CD4-positive, alpha-beta T cell (primary cell): ENCODE data around the gene ZNF710. TPM values are rescaled to one million over a fixed set of nuclear protein-coding genes. Genes with fewer than 3 reads are reported as not detected.

Source experiments
- ATAC-seq: fragments of 200-7000 bp; cut with Tn5 transposase; one replicate; pipeline ENCODE4 v1.10.0; 2022; ENCODE audit warnings: mild to moderate bottlenecking; ENCODE audit not compliant: poor library complexity
- CTCF ChIA-PET: fragments of 350-600 bp; sonication (Branson Sonifier 250); formaldehyde crosslinking; loops from one replicate; lab custom pipeline; 2021; ENCODE audit warnings: antibody characterized with exemption, inconsistent platforms; lab: Charles Lee
- POLR2A ChIA-PET: fragments of 350-600 bp; sonication (Branson Sonifier 250); formaldehyde crosslinking; loops from one replicate; lab custom pipeline; 2021; ENCODE audit warnings: antibody characterized with exemption, inconsistent platforms; lab: Charles Lee
- DNase-seq, 14 experiments: peaks; one replicate each; pipeline ENCODE4 v3.0.0-alpha.2; 2013 to 2020; ENCODE audit warnings: mixed read lengths in 2 of 14
- H3K27ac ChIP-seq, 2 donors: one replicate each; pipeline versions ENCODE4 v1.5.1 to v1.7.0; 2013; ENCODE audit warnings: low read length in 2 of 2, low read depth in 1 of 2, mild to moderate bottlenecking in 1 of 2
- H3K27me3 ChIP-seq, 2 experiments: 1 replicate in 1 of 2; 2 replicates in 1 of 2; pipeline versions ENCODE4 v1.6.1 to v1.7.0; 2013; ENCODE audit warnings: low read length in 2 of 2, control low read depth in 1 of 2, mild to moderate bottlenecking in 1 of 2, moderate library complexity in 1 of 2; ENCODE audit not compliant: insufficient read depth in 2 of 2, control insufficient read depth in 1 of 2
- H3K36me3 ChIP-seq: one replicate; pipeline ENCODE4 v1.6.1; 2013; ENCODE audit warnings: low read length, control low read depth; ENCODE audit not compliant: insufficient read depth
- H3K4me1 ChIP-seq: one replicate; pipeline ENCODE4 v1.6.1; 2013; ENCODE audit warnings: low read length, control low read depth; ENCODE audit not compliant: insufficient read depth
- H3K4me3 ChIP-seq: one replicate; pipeline ENCODE4 v1.5.1; 2013; ENCODE audit warnings: mild to moderate bottlenecking, low read length, moderate library complexity
- H3K9me3 ChIP-seq, 2 experiments: 1 replicate in 1 of 2; 2 replicates in 1 of 2; pipeline versions ENCODE4 v1.6.1 to v1.7.0; 2013; ENCODE audit warnings: low read length in 2 of 2, mild to moderate bottlenecking in 2 of 2, control low read depth in 1 of 2, moderate library complexity in 1 of 2; ENCODE audit not compliant: control insufficient read depth in 1 of 2, insufficient read depth in 1 of 2
- H3K27ac Mint-ChIP-seq: one replicate; pipeline ENCODE4 v1.8.0; 2020; ENCODE audit warnings: mixed read lengths
- H3K27me3 Mint-ChIP-seq: one replicate; pipeline ENCODE4 v1.8.0; 2021; ENCODE audit warnings: mixed read lengths
- H3K36me3 Mint-ChIP-seq: one replicate; pipeline ENCODE4 v1.8.0; 2021; ENCODE audit warnings: low read depth, mixed read lengths
- H3K4me1 Mint-ChIP-seq: one replicate; pipeline ENCODE4 v1.8.0; 2021; ENCODE audit warnings: low read depth, mixed read lengths
- H3K4me3 Mint-ChIP-seq: one replicate; pipeline ENCODE4 v1.8.0; 2020; ENCODE audit warnings: mild to moderate bottlenecking, mixed read lengths
- H3K9me3 Mint-ChIP-seq: one replicate; pipeline ENCODE4 v1.8.0; 2020; ENCODE audit warnings: mixed read lengths
- CTCF ChIP-seq: fragments of 200-600 bp; IDR thresholded peaks from one replicate; pipeline ENCODE4 v1.8.0; 2022; ENCODE audit warnings: antibody characterized with exemption, mild to moderate bottlenecking
- intact Hi-C, 2 experiments: fragments of 100-400 bp; cut with DNase I in 1 of 2; cut with micrococcal nuclease in 1 of 2; formaldehyde crosslinking; loops; one replicate each; pipeline versions ENCODE4 v1.15.1 to v1.9.0; 2023 to 2025; cut with DNase I, micrococcal nuclease
- total RNA-seq, 174 experiments: library from RNA in 2 of 174; stranded (reverse) in 2 of 174; gene quantifications; one replicate each; pipeline ENCODE4 v1.2.3 and lab custom pipeline; 2021 to 2026

ZNF710 gene
- total RNA-seq, 2 experiments from 2014 or later = 6.5 to 7.7 TPM

- Histone ChIP-seq H3K4me1 (peaks cover 47% of the 10 kb centered on the region), H3K9me3 (no peaks in the 10 kb centered on the region), H3K27me3 (no peaks in the 10 kb centered on the region), H3K27ac (no peak overlapping the region), H3K36me3 (no peaks in the 10 kb centered on the region), H3K4me3 (no peak overlapping the region)
- no peaks in the 10 kb centered on the region for H3K36me3 Mint-ChIP-seq
- no peak for ATAC-seq
- intact Hi-C loops = no loop called here
- no peak for DNase-seq
- no peak overlapping the region for H3K27ac Mint-ChIP-seq
- TF ChIP-seq CTCF = no peak
- peaks cover 48% of the 10 kb centered on the region for H3K4me1 Mint-ChIP-seq
- H3K4me3 Mint-ChIP-seq = no peak overlapping the region
- no peaks in the 10 kb centered on the region for H3K27me3 Mint-ChIP-seq
- no peaks in the 10 kb centered on the region for H3K9me3 Mint-ChIP-seq
- ChIA-PET CTCF (no interaction called here), POLR2A (interaction anchor here (1.0 kb wide), 1 partner anchor 21 kb away, joined by 3 read pairs; no protein-coding TSS in a partner anchor)
Measured at GRCh38 chr15:90056529-90056928, 55.4 kb downstream of the ZNF710 start.

GRCh38 chr15:90058308-90058707, 57.2 kb downstream of the ZNF710 start:
- H3K9me3 Mint-ChIP-seq = no peaks in the 10 kb centered on the region
- ATAC-seq (no peak), DNase-seq (no peak)
- no peak overlapping the region for H3K4me3 Mint-ChIP-seq
- H3K36me3 Mint-ChIP-seq = no peaks in the 10 kb centered on the region
- peak overlapping the region; percentile 97 for H3K27ac Mint-ChIP-seq
- no peak for TF ChIP-seq CTCF
- Histone ChIP-seq H3K27ac (peak overlapping the region in 1 of 2 donors; percentile 81), H3K4me1 (peaks cover 65% of the 10 kb centered on the region), H3K36me3 (no peaks in the 10 kb centered on the region), H3K9me3 (no peaks in the 10 kb centered on the region), H3K27me3 (no peaks in the 10 kb centered on the region), H3K4me3 (no peak overlapping the region)
- peaks cover 63% of the 10 kb centered on the region for H3K4me1 Mint-ChIP-seq
- no peaks in the 10 kb centered on the region for H3K27me3 Mint-ChIP-seq
- POLR2A ChIA-PET = interaction anchor here (1.7 kb wide), 1 partner anchor 56 kb away, joined by 8 read pairs; the partner anchor contains the start of gene ZNF710
- CTCF ChIA-PET = no interaction called here
- intact Hi-C loops = no loop called here

- Mint-ChIP-seq H3K4me3 (no peak overlapping the region), H3K36me3 (no peaks in the 10 kb centered on the region), H3K4me1 (peaks cover 67% of the 10 kb centered on the region), H3K9me3 (no peaks in the 10 kb centered on the region), H3K27ac (peak overlapping the region; percentile 97), H3K27me3 (no peaks in the 10 kb centered on the region)
- Histone ChIP-seq H3K27me3 (no peaks in the 10 kb centered on the region), H3K27ac (peak overlapping the region; percentile 81), H3K4me3 (no peak overlapping the region), H3K9me3 (no peaks in the 10 kb centered on the region), H3K4me1 (peaks cover 66% of the 10 kb centered on the region), H3K36me3 (no peaks in the 10 kb centered on the region)
- no peak for TF ChIP-seq CTCF
- intact Hi-C loops = no loop called here
- ATAC-seq (no peak), DNase-seq (no peak)
- ChIA-PET POLR2A (interaction anchor here (0.8 to 1.7 kb wide), 8 partner anchors 24 to 175 kb away, joined by 3 to 12 read pairs (median 6); partner anchors contain the start of genes AP3S2, CIB1, GDPGP1 and ZNF710), CTCF (no interaction called here)
Measured at GRCh38 chr15:90058775-90059174, 57.7 kb downstream of the ZNF710 start.
